A549 (cell line): Measurements from ENCODE around the gene NR4A2. TPM values are rescaled to one million over a fixed set of nuclear protein-coding genes. Genes with fewer than 3 reads are reported as not detected.
A peak's percentile ranks its signal among the peaks of the same experiment; 100 is the strongest.

Source experiments
- ATAC-seq, 2 experiments: fragments of 200-7000 bp in 1 of 2; fragments of >200 bp in 1 of 2; cut with Nextera tagmentation in 1 of 2; cut with Tn5 transposase in 1 of 2; 3 replicates each; pipeline versions ENCODE4 v1.8.0 to v1.9.1; 2018 to 2020; ENCODE audit warnings: mild to moderate bottlenecking in 1 of 2, moderate library complexity in 1 of 2
- CTCF ChIA-PET: fragments of 300-600 bp; sonication (Branson Sonifier 250); formaldehyde crosslinking; extraction: SDS; loops from one replicate; lab custom pipeline; 2021; ENCODE audit warnings: antibody characterized with exemption, inconsistent platforms; lab: Yijun Ruan, JAX
- POLR2A ChIA-PET: fragments of 350-600 bp; formaldehyde crosslinking; extraction: SDS; loops from one replicate; lab custom pipeline; 2021; ENCODE audit warnings: antibody characterized with exemption, inconsistent platforms; lab: Yijun Ruan, JAX
- DNase-seq, 2 experiments: peaks; one replicate each; pipeline versions ENCODE4 v3.0.0 to v3.0.0-alpha.2; 2011 to 2016; ENCODE audit warnings: low read depth in 1 of 2, low spot score in 1 of 2
- FAIRE-seq: peaks from 2 replicates; lab custom pipeline; 2011; peaks lifted over from hg19 to GRCh38; lab: Jason Lieb, UNC
- H3K27ac ChIP-seq, 2 experiments: fragments of >200 bp; sonication (Bioruptor Twin); formaldehyde crosslinking; 3 replicates each; pipeline ENCODE4 v1.5.1; 2016 to 2017
- H3K4me1 ChIP-seq: fragments of >200 bp; sonication (Bioruptor Twin); formaldehyde crosslinking; 3 replicates; pipeline ENCODE4 v1.6.1; 2016
- H3K4me2 ChIP-seq: fragments of >200 bp; sonication (Bioruptor Twin); formaldehyde crosslinking; 3 replicates; pipeline ENCODE4 v1.6.1; 2016
- H3K4me3 ChIP-seq: fragments of >200 bp; sonication (Bioruptor Twin); formaldehyde crosslinking; 3 replicates; pipeline ENCODE4 v1.5.1; 2016
- H3K9me3 ChIP-seq: fragments of >200 bp; sonication (Bioruptor Twin); formaldehyde crosslinking; 3 replicates; pipeline ENCODE4 v1.6.1; 2016
- CHD2 ChIP-seq: fragments of 150-350 bp; IDR thresholded peaks from 2 replicates; pipeline ENCODE4 v1.6.1; 2014; ENCODE audit warnings: low read length; ENCODE audit not compliant: partially characterized antibody
- CHD4 ChIP-seq: fragments of 200-600 bp; sonication (generic); IDR thresholded peaks from 2 replicates; pipeline ENCODE4 v1.6.1; 2016; ENCODE audit warnings: antibody characterized with exemption, mild to moderate bottlenecking, borderline replicate concordance
- EHF ChIP-seq: fragments of 250-450 bp; sonication (Bioruptor Pico); IDR thresholded peaks from 2 replicates; pipeline ENCODE4 v1.5.0; 2020; ENCODE audit warnings: mild to moderate bottlenecking
- EHMT2 ChIP-seq: fragments of 200-600 bp; sonication (generic); IDR thresholded peaks from 2 replicates; pipeline ENCODE4 v1.6.1; 2016; ENCODE audit warnings: antibody characterized with exemption, low read depth, mild to moderate bottlenecking, moderate library complexity
- ELK1 ChIP-seq: fragments of 150-350 bp; IDR thresholded peaks from 2 replicates; pipeline ENCODE4 v1.6.1; 2014; ENCODE audit warnings: low read depth, mild to moderate bottlenecking, low read length
- HES2 ChIP-seq: fragments of >200 bp; sonication (Bioruptor Twin); formaldehyde crosslinking; IDR thresholded peaks from 2 replicates; pipeline ENCODE4 v1.6.1; 2016
- HOXA7 ChIP-seq: fragments of 250-450 bp; sonication (Bioruptor Pico); IDR thresholded peaks from 2 replicates; pipeline ENCODE4 v1.5.0; 2020; ENCODE audit warnings: mild to moderate bottlenecking, moderate library complexity
- JUNB ChIP-seq: fragments of >200 bp; sonication (Bioruptor Twin); formaldehyde crosslinking; IDR thresholded peaks from 2 replicates; pipeline ENCODE4 v1.6.1; 2016
- KDM5A ChIP-seq: fragments of 200-600 bp; sonication (generic); IDR thresholded peaks from 2 replicates; pipeline ENCODE4 v1.6.1; 2016; ENCODE audit warnings: antibody characterized with exemption, mild to moderate bottlenecking
- MAFK ChIP-seq: fragments of 450-650 bp; IDR thresholded peaks from 2 replicates; pipeline ENCODE4 v1.6.1; 2014; ENCODE audit not compliant: partially characterized antibody
- NFE2L2 ChIP-seq: fragments of 150-350 bp; conservative IDR thresholded peaks from 2 replicates; pipeline ENCODE4 v1.6.1; 2014; ENCODE audit warnings: low read length
- NR3C1 ChIP-seq: fragments of >200 bp; sonication (Bioruptor Twin); formaldehyde crosslinking; IDR thresholded peaks from 3 replicates; pipeline ENCODE4 v1.6.1; 2017
- PBX3 ChIP-seq: IDR thresholded peaks from 2 replicates; pipeline ENCODE4 v1.6.1; 2012
- PHF8 ChIP-seq: fragments of 200-600 bp; sonication (generic); IDR thresholded peaks from 2 replicates; pipeline ENCODE4 v1.6.1; 2016; ENCODE audit warnings: low read depth, mild to moderate bottlenecking, antibody characterized with exemption, moderate library complexity, borderline replicate concordance
- RAD21 ChIP-seq, 2 experiments: fragments of >200 bp in 1 of 2; sonication (Bioruptor Twin) in 1 of 2; formaldehyde crosslinking in 1 of 2; IDR thresholded peaks in 1 of 2; conservative IDR thresholded peaks in 1 of 2; 2 replicates in 1 of 2; 3 replicates in 1 of 2; pipeline ENCODE4 v1.6.1; 2012 to 2018; ENCODE audit warnings: inconsistent platforms in 1 of 2
- RARB ChIP-seq: fragments of 250-450 bp; sonication (Bioruptor Pico); IDR thresholded peaks from 2 replicates; pipeline ENCODE4 v1.8.0; 2021; ENCODE audit warnings: mild to moderate bottlenecking, moderate library complexity
- RCOR1 ChIP-seq: fragments of 150-350 bp; IDR thresholded peaks from 2 replicates; pipeline ENCODE4 v1.6.1; 2014; ENCODE audit warnings: antibody characterized with exemption, low read length, low read depth
- RFX5 ChIP-seq: fragments of 450-650 bp; IDR thresholded peaks from 2 replicates; pipeline ENCODE4 v1.7.1; 2014; ENCODE audit warnings: antibody characterized with exemption, mild to moderate bottlenecking, moderate library complexity
- RNF2 ChIP-seq: fragments of 200-600 bp; sonication (generic); IDR thresholded peaks from 2 replicates; pipeline ENCODE4 v1.6.1; 2016; ENCODE audit warnings: low read depth, mild to moderate bottlenecking, antibody characterized with exemption, moderate library complexity, borderline replicate concordance
- SMC3 ChIP-seq: fragments of >200 bp; sonication (Bioruptor Twin); formaldehyde crosslinking; IDR thresholded peaks from 3 replicates; pipeline ENCODE4 v1.6.1; 2018; ENCODE audit warnings: inconsistent platforms
- TFCP2L1 ChIP-seq: fragments of 250-450 bp; sonication (Bioruptor Pico); IDR thresholded peaks from 2 replicates; pipeline ENCODE4 v1.5.0; 2021; ENCODE audit warnings: mild to moderate bottlenecking
- TP53 ChIP-seq: fragments of 250-450 bp; sonication (Bioruptor Pico); IDR thresholded peaks from 2 replicates; pipeline ENCODE4 v1.5.0; 2021; ENCODE audit warnings: mild to moderate bottlenecking, moderate library complexity
- ZNF302 ChIP-seq: fragments of 250-450 bp; sonication (Bioruptor Pico); IDR thresholded peaks from 2 replicates; pipeline ENCODE4 v1.9.0; 2021; ENCODE audit warnings: inconsistent platforms, mild to moderate bottlenecking, moderate library complexity
- WGBS: methylation state at CpG from one replicate; pipeline ENCODE4 v1.1.6; 2017; ENCODE audit errors: missing lambda C conversion rate; 5-methylcytosine and 5-hydroxymethylcytosine counted together
- polyA plus RNA-seq, 4 experiments: library from polyadenylated mRNA; depleted of rRNA in 3 of 4; stranded (reverse); fragments of >200 nt; fragmentation: RNase III in 1 of 4; extraction: RNeasy Plus Mini Kit Qiagen cat#74134 plus additional on column Dnase treatment in 1 of 4; gene quantifications; 2 replicates in 3 of 4; 3 replicates in 1 of 4; pipeline ENCODE4 v1.2.3, GENCODE V29; 2011 to 2017
- TF ChIP-seq, protein P1 (sequence below): IDR thresholded peaks from 2 replicates; pipeline ENCODE4 v1.6.1; 2012
- TF ChIP-seq, protein P2 (sequence below): fragments of 200-600 bp; sonication (generic); IDR thresholded peaks from 2 replicates; pipeline ENCODE4 v1.6.1; 2016; ENCODE audit warnings: antibody characterized with exemption, mild to moderate bottlenecking, moderate library complexity
- TF ChIP-seq, protein P3 (sequence below): fragments of >200 bp; sonication (Bioruptor Twin); formaldehyde crosslinking; IDR thresholded peaks from 3 replicates; pipeline ENCODE4 v1.6.1; 2016
- TF ChIP-seq, protein P4 (sequence below): IDR thresholded peaks from 2 replicates; pipeline ENCODE4 v1.6.1; 2012; ENCODE audit warnings: low read depth, borderline replicate concordance

Gene NR4A2
- polyA plus RNA-seq, 2 of the 4 experiments (the other 2 are of a cell fraction): 2.3 to 9.7 TPM

- 9% methylated on average over 26 of the region's 31 CpGs for WGBS
- peaks cover 10% of the 10 kb centered on the region; the same call in 2 of the 3 replicates for H3K4me1 ChIP-seq
- ChIA-PET POLR2A (interaction anchor here (0.6 kb wide), 1 partner anchor 88 kb away, joined by 9 read pairs; no protein-coding TSS in a partner anchor), CTCF (interaction anchor here (1.8 kb wide), 1 partner anchor 269 kb away, joined by 5 read pairs; no protein-coding TSS in a partner anchor)
- TF ChIP-seq MAFK (no peak), SMC3 (0 out of 3 replicates have a peak, but pooled peaks have one; percentile 9), EHF (CRISPR knock-in tag) (no peak), RFX5 (no peak), TFCP2L1 (CRISPR knock-in tag) (no peak), RNF2 (no peak), TP53 (CRISPR knock-in tag) (no peak), JUNB (no peak), RCOR1 (no peak), CHD4 (no peak), EHMT2 (no peak), RAD21 (conservative IDR thresholded peaks at IDR 0.05 in 1 of 2, IDR thresholded peaks at IDR 0.05 in 1 of 2) (peak in 1 of 2 experiments; percentile 21; a peak in 1 of 5 replicates), CHD2 (no peak), KDM5A (no peak), NR3C1 (no peak), HOXA7 (CRISPR knock-in tag) (no peak), ELK1 (no peak), HES2 (no peak), RARB (CRISPR knock-in tag) (no peak), NFE2L2 (no peak), ZNF302 (no peak), PHF8 (no peak), PBX3 (no peak)
- TF ChIP-seq, protein P1, sequence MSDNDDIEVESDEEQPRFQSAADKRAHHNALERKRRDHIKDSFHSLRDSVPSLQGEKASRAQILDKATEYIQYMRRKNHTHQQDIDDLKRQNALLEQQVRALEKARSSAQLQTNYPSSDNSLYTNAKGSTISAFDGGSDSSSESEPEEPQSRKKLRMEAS: peak; percentile 66
- TF ChIP-seq, protein P2, sequence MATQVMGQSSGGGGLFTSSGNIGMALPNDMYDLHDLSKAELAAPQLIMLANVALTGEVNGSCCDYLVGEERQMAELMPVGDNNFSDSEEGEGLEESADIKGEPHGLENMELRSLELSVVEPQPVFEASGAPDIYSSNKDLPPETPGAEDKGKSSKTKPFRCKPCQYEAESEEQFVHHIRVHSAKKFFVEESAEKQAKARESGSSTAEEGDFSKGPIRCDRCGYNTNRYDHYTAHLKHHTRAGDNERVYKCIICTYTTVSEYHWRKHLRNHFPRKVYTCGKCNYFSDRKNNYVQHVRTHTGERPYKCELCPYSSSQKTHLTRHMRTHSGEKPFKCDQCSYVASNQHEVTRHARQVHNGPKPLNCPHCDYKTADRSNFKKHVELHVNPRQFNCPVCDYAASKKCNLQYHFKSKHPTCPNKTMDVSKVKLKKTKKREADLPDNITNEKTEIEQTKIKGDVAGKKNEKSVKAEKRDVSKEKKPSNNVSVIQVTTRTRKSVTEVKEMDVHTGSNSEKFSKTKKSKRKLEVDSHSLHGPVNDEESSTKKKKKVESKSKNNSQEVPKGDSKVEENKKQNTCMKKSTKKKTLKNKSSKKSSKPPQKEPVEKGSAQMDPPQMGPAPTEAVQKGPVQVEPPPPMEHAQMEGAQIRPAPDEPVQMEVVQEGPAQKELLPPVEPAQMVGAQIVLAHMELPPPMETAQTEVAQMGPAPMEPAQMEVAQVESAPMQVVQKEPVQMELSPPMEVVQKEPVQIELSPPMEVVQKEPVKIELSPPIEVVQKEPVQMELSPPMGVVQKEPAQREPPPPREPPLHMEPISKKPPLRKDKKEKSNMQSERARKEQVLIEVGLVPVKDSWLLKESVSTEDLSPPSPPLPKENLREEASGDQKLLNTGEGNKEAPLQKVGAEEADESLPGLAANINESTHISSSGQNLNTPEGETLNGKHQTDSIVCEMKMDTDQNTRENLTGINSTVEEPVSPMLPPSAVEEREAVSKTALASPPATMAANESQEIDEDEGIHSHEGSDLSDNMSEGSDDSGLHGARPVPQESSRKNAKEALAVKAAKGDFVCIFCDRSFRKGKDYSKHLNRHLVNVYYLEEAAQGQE: no peak
- TF ChIP-seq, protein P3, sequence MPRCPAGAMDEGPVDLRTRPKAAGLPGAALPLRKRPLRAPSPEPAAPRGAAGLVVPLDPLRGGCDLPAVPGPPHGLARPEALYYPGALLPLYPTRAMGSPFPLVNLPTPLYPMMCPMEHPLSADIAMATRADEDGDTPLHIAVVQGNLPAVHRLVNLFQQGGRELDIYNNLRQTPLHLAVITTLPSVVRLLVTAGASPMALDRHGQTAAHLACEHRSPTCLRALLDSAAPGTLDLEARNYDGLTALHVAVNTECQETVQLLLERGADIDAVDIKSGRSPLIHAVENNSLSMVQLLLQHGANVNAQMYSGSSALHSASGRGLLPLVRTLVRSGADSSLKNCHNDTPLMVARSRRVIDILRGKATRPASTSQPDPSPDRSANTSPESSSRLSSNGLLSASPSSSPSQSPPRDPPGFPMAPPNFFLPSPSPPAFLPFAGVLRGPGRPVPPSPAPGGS: no peak
- TF ChIP-seq, protein P4, sequence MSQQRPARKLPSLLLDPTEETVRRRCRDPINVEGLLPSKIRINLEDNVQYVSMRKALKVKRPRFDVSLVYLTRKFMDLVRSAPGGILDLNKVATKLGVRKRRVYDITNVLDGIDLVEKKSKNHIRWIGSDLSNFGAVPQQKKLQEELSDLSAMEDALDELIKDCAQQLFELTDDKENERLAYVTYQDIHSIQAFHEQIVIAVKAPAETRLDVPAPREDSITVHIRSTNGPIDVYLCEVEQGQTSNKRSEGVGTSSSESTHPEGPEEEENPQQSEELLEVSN: peak; percentile 88
- peak; percentile 40 to 61; a peak in 5 of 6 replicates for ATAC-seq
- peak overlapping the region; percentile 73 for H3K4me2 ChIP-seq
- H3K27ac ChIP-seq: peak overlapping the region in 1 of 2 experiments; percentile 44; a peak in 2 of 6 replicates
- no peak for FAIRE-seq
- peak overlapping the region; percentile 39 for H3K4me3 ChIP-seq
- no peaks in the 10 kb centered on the region for H3K9me3 ChIP-seq
- DNase-seq: peak in 1 of 2 experiments; percentile 21
These were observed 11.9 kb downstream of the NR4A2 start for GRCh38 chr2:156320486-156321098.
